Thoracic aorta (tissue), 2 donors: ENCODE data around the gene RBMS1. TPM values are rescaled to one million over a fixed set of nuclear protein-coding genes. Genes with fewer than 3 reads are reported as not detected.

Source experiments
- ATAC-seq: fragments of 150-250 bp; one replicate; pipeline ENCODE4 v1.8.0; 2017; ENCODE audit warnings: low read depth; ENCODE audit not compliant: insufficient number of reproducible peaks, low FRiP score
- DNase-seq: peaks from one replicate; pipeline ENCODE4 v3.0.0-alpha.2; 2020; ENCODE audit warnings: low spot score
- H3K27ac ChIP-seq, 2 donors: fragments of 200-600 bp; sonication (generic); 1 replicate in 1 of 2; 2 replicates in 1 of 2; pipeline ENCODE4 v1.5.1; 2016; ENCODE audit warnings: mild to moderate bottlenecking in 2 of 2, moderate library complexity in 2 of 2
- H3K27me3 ChIP-seq: fragments of 200-600 bp; sonication (generic); replicated peaks from 2 replicates; pipeline ENCODE4 v1.6.0; 2016; ENCODE audit warnings: mild to moderate bottlenecking; ENCODE audit not compliant: insufficient read depth
- H3K36me3 ChIP-seq: fragments of 200-600 bp; sonication (generic); one replicate; pipeline ENCODE4 v1.5.1; 2016
- H3K4me1 ChIP-seq, 2 donors: fragments of 200-600 bp; sonication (generic); 1 replicate in 1 of 2; 2 replicates in 1 of 2; pipeline versions ENCODE4 v1.5.1 to v1.6.0; 2016; ENCODE audit warnings: low read depth in 2 of 2, mild to moderate bottlenecking in 1 of 2; ENCODE audit not compliant: control insufficient read depth in 1 of 2
- H3K4me3 ChIP-seq: fragments of 200-600 bp; sonication (generic); 2 replicates; pipeline ENCODE4 v1.5.1; 2016; ENCODE audit warnings: mild to moderate bottlenecking
- H3K9me3 ChIP-seq: fragments of 200-600 bp; sonication (generic); 2 replicates; pipeline ENCODE4 v1.5.1; 2016
- CTCF ChIP-seq: fragments of 200-600 bp; sonication (generic); IDR thresholded peaks from one replicate; pipeline ENCODE4 v1.5.1; 2019; ENCODE audit warnings: antibody characterized with exemption
- total RNA-seq, 2 donors: library from RNA; depleted of rRNA; stranded (reverse); fragments of >200 nt; gene quantifications; one replicate each; pipeline versions ENCODE4 v1.1.0 to v1.2.3, GENCODE V29; 2016

Gene RBMS1
- total RNA-seq, 2 donors from 2014 or later: 98.7 to 179 TPM

GRCh38 chr2:160257041-160257742 lies 236.4 kb downstream of the RBMS1 start:
- TF ChIP-seq CTCF: no peak

GRCh38 chr2:160256507-160256906 lies 237.1 kb downstream of the RBMS1 start:
- Histone ChIP-seq H3K4me1 (peaks cover 0 to 16% of the 10 kb centered on the region in 2 donors), H3K9me3 (no peaks in the 10 kb centered on the region), H3K27ac (no peak overlapping the region), H3K4me3 (no peak overlapping the region), H3K27me3 (no peaks in the 10 kb centered on the region), H3K36me3 (no peaks in the 10 kb centered on the region)
- DNase-seq: no peak
- ATAC-seq: no peak
- TF ChIP-seq CTCF: no peak

More at GRCh38 chr2:160257041-160257742, 236.4 kb downstream of the RBMS1 start:
- Histone ChIP-seq H3K36me3 (no peaks in the 10 kb centered on the region), H3K4me1 (peaks cover 0 to 16% of the 10 kb centered on the region in 2 donors), H3K27me3 (no peaks in the 10 kb centered on the region), H3K27ac (no peak overlapping the region), H3K9me3 (no peaks in the 10 kb centered on the region), H3K4me3 (no peak overlapping the region)
- ATAC-seq: no peak
- no peak for DNase-seq

GRCh38 chr2:160255408-160255807 lies 238.2 kb downstream of the RBMS1 start:
- no peak for ATAC-seq
- H3K27me3 ChIP-seq: no peaks in the 10 kb centered on the region
- H3K36me3 ChIP-seq: no peaks in the 10 kb centered on the region

GRCh38 chr2:160254189-160254762 lies 239.3 kb downstream of the RBMS1 start:
- Histone ChIP-seq H3K4me3 (no peak overlapping the region), H3K4me1 (peaks cover 0 to 17% of the 10 kb centered on the region in 2 donors), H3K27ac (no peak overlapping the region), H3K9me3 (no peaks in the 10 kb centered on the region), H3K27me3 (no peaks in the 10 kb centered on the region), H3K36me3 (no peaks in the 10 kb centered on the region)
- DNase-seq (no peak), ATAC-seq (no peak)
- no peak for TF ChIP-seq CTCF

More at GRCh38 chr2:160255408-160255807, 238.2 kb downstream of the RBMS1 start:
- H3K27ac ChIP-seq: no peak overlapping the region
- no peak for TF ChIP-seq CTCF
- H3K4me1 ChIP-seq: peaks cover 0 to 17% of the 10 kb centered on the region in 2 donors
- H3K4me3 ChIP-seq: no peak overlapping the region
- no peaks in the 10 kb centered on the region for H3K9me3 ChIP-seq
- no peak for DNase-seq

GRCh38 chr2:160253440-160254188 lies 240.0 kb downstream of the RBMS1 start:
- no peaks in the 10 kb centered on the region for H3K36me3 ChIP-seq
- no peak for DNase-seq
- no peak overlapping the region for H3K4me3 ChIP-seq
- no peak overlapping the region for H3K27ac ChIP-seq
- H3K4me1 ChIP-seq: peaks cover 0 to 17% of the 10 kb centered on the region in 2 donors
- H3K9me3 ChIP-seq: no peaks in the 10 kb centered on the region
- ATAC-seq: no peak
- no peaks in the 10 kb centered on the region for H3K27me3 ChIP-seq
- no peak for TF ChIP-seq CTCF
